ENCODE results near the gene ARIH1. TPM values are rescaled to one million over a fixed set of nuclear protein-coding genes. Genes with fewer than 3 reads are reported as not detected.
A peak's percentile ranks its signal among the peaks of the same experiment; 100 is the strongest.

The ARIH1 gene
- total and polyA plus RNA-seq, 2 of the 8 experiments (the other 6 are each of a cell fraction or from before 2014, with no cell fraction given): 32.7 to 179 TPM

DNA sequence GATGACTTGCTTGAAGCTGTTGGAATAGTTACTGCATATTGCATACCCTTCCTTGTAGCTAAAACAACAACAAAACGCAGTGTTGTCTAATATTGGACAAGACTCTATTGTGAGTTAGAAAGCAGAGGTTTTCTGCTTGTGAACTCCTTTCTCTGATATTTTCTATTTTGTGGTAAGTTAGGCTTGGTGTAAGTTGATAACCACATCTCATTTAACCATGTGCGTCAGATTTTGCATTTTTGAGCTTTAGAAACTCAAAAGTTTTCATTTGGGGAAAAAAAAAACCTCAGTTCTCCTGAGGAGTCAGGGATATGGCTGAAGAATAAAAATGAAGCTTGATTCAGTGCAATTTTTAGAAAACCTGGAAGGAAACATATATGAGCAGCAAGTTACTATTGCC is 1.5 kb downstream of the ARIH1 start:
- TF ChIP-seq SUZ12 (IDR thresholded peaks at IDR 0.05; ENCODE audit: low read length): no peak
- peak in 1 of 2 experiments; percentile 16; a peak in 1 of 3 replicates for TF ChIP-seq POLR2A (IDR thresholded peaks at IDR 0.05; ENCODE audit: control extremely low read depth in 1 of 2, low read depth in 2 of 2, low read length in 2 of 2)
- peaks cover 0 to 4% (median 2%) of the 10 kb centered on the region in 4 experiments; a peak in 2 of 7 replicates for H3K4me1 ChIP-seq (replicated peaks in 1 of 4; ENCODE audit: control insufficient read depth in 3 of 4, insufficient read depth in 4 of 4, low read length in 3 of 4)
- H4K20me1 ChIP-seq (replicated peaks in 1 of 2; ENCODE audit: control insufficient read depth in 1 of 2, insufficient read depth in 2 of 2, low read length in 2 of 2): peaks cover 7 to 12% of the 10 kb centered on the region in 2 experiments
- H3K27me3 ChIP-seq (replicated peaks in 1 of 4; ENCODE audit: control insufficient read depth in 3 of 4, extremely low read depth in 1 of 4, insufficient read depth in 3 of 4, low read length in 3 of 4): no peaks in the 10 kb centered on the region
- FAIRE-seq: no peak
- H2BK20ac ChIP-seq (ENCODE audit: low read length): no peak overlapping the region
- no peak overlapping the region for H3K23ac ChIP-seq (ENCODE audit: insufficient read length)
- ChIA-PET POLR2A (ENCODE audit: partially characterized antibody) (interaction anchor here (0.6 to 1.7 kb wide), 9 partner anchors 8 to 318 kb away, joined by 3 to 9 read pairs (median 4); partner anchors contain the start of genes CELF6 and HEXA), CTCF (ENCODE audit: partially characterized antibody) (interaction anchor here (1.3 kb wide), 1 partner anchor 24 kb away, joined by 3 read pairs; no protein-coding TSS in a partner anchor)
- peaks cover 0 to 23% (median 3%) of the 10 kb centered on the region in 4 experiments; a peak in 2 of 8 replicates for H3K36me3 ChIP-seq (ENCODE audit: control insufficient read depth in 2 of 4, insufficient read depth in 4 of 4, low read length in 3 of 4)
- no peak overlapping the region for H3K18ac ChIP-seq (ENCODE audit: extremely low read depth, low read length)
- H2BK120ac ChIP-seq (replicated peaks; ENCODE audit: low read depth, low read length): no peak overlapping the region
- H3K9me3 ChIP-seq (ENCODE audit: insufficient read depth in 2 of 2, low read depth in 1 of 2, low read length in 1 of 2): no peaks in the 10 kb centered on the region
- H4K5ac ChIP-seq (ENCODE audit: insufficient read length, low read depth, low read length): no peak overlapping the region
- peaks cover 3% of the 10 kb centered on the region for H3K23me2 ChIP-seq (ENCODE audit: low read depth, low read length)
- no peak overlapping the region for H2AFZ ChIP-seq (ENCODE audit: low read length)
- H2BK12ac ChIP-seq (ENCODE audit: low read depth, low read length): no peak overlapping the region
- no peak overlapping the region for H2AK5ac ChIP-seq (ENCODE audit: low read depth, low read length)
- H3K56ac ChIP-seq (replicated peaks; ENCODE audit: insufficient read length, low read depth, low read length): no peak overlapping the region
- no peak overlapping the region for H4K8ac ChIP-seq (ENCODE audit: extremely low read depth, insufficient read depth, low read length)
- peak overlapping the region; percentile 60 to 87 for H3K4me2 ChIP-seq (ENCODE audit: insufficient read depth in 1 of 2, low read depth in 2 of 2, low read length in 2 of 2)
- WGBS, 2 experiments (ENCODE audit: extremely low coverage in 1 of 2, insufficient coverage in 1 of 2, insufficient read length in 1 of 2, insufficient replicate concordance in 2 of 2, low coverage in 1 of 2, low lambda C conversion rate in 2 of 2, missing lambda C conversion rate in 1 of 2): 36% methylated on average over 2 of the region's 2 CpGs; no CpG with 5 or more reads in 1 of the 2 experiments
- H3K14ac ChIP-seq (ENCODE audit: insufficient read length): no peak overlapping the region
- no peak overlapping the region for H3K4ac ChIP-seq (replicated peaks; ENCODE audit: insufficient read length, low read depth, low read length)
- peaks cover 32 to 61% of the 10 kb centered on the region in 2 experiments for H3K79me2 ChIP-seq (ENCODE audit: control insufficient read depth in 1 of 2, insufficient read depth in 2 of 2, low read length in 2 of 2)
- peak overlapping the region; percentile 97 for H3K27ac ChIP-seq (ENCODE audit: low read depth, low read length)
- H3K79me1 ChIP-seq (ENCODE audit: low read depth, low read length): no peaks in the 10 kb centered on the region
- H3K4me3 ChIP-seq (ENCODE audit: extremely low read depth in 1 of 4, insufficient read depth in 2 of 4, low read depth in 3 of 4, low read length in 4 of 4): peak overlapping the region; percentile 77 to 97 (median 90)
- H2BK5ac ChIP-seq (ENCODE audit: low read depth, low read length): peak overlapping the region; percentile 93; the same call in 1 of the 2 replicates
- H3K9ac ChIP-seq (replicated peaks in 1 of 4; ENCODE audit: extremely low read depth in 1 of 4, low read depth in 3 of 4, low read length in 3 of 4): peak overlapping the region in 3 of 4 experiments; percentile 80 to 98 (median 97); a peak in 5 of 7 replicates
- DNase-seq (ENCODE audit: low read depth in 1 of 2, low spot score in 2 of 2): no peak
- no peak overlapping the region for H4K91ac ChIP-seq (replicated peaks; ENCODE audit: insufficient read length, low read length)
- H2BK15ac ChIP-seq (ENCODE audit: low read length): no peak overlapping the region
